Neural cell (in vitro differentiated cells): Measurements from ENCODE around the gene NSG1.

Experiments
- EZH2 ChIP-seq: fragments of 200-600, 300-800 bp; shearing (Covaris generic), sonication (generic); IDR thresholded peaks from 2 replicates; pipeline ENCODE4 v1.6.1; 2014; ENCODE audit warnings: antibody characterized with exemption, low read length, borderline replicate concordance, mild to moderate bottlenecking; ENCODE audit not compliant: insufficient read depth, poor library complexity, severe bottlenecking
- POLR2AphosphoS5 ChIP-seq: IDR thresholded peaks from 2 replicates; pipeline ENCODE4 v1.6.1; 2012
- SMC3 ChIP-seq: fragments of 450-650 bp; conservative IDR thresholded peaks from 2 replicates; pipeline ENCODE4 v1.6.1; 2014; ENCODE audit warnings: antibody characterized with exemption, mild to moderate bottlenecking, moderate library complexity; ENCODE audit not compliant: poor library complexity
- TAF1 ChIP-seq: IDR thresholded peaks from 2 replicates; pipeline ENCODE4 v1.6.1; 2012; ENCODE audit warnings: low read depth
- TF ChIP-seq, protein P1 (sequence below): fragments of 450-650 bp; IDR thresholded peaks from 2 replicates; pipeline ENCODE4 v1.5.1; 2014; ENCODE audit warnings: antibody characterized with exemption, mild to moderate bottlenecking, moderate library complexity; ENCODE audit not compliant: poor library complexity, severe bottlenecking

GRCh38 chr4:4394644-4395043 lies 7.7 kb downstream of the NSG1 start:
- TF ChIP-seq EZH2 = no peak
- no peak for TF ChIP-seq TAF1
- TF ChIP-seq, protein P1, sequence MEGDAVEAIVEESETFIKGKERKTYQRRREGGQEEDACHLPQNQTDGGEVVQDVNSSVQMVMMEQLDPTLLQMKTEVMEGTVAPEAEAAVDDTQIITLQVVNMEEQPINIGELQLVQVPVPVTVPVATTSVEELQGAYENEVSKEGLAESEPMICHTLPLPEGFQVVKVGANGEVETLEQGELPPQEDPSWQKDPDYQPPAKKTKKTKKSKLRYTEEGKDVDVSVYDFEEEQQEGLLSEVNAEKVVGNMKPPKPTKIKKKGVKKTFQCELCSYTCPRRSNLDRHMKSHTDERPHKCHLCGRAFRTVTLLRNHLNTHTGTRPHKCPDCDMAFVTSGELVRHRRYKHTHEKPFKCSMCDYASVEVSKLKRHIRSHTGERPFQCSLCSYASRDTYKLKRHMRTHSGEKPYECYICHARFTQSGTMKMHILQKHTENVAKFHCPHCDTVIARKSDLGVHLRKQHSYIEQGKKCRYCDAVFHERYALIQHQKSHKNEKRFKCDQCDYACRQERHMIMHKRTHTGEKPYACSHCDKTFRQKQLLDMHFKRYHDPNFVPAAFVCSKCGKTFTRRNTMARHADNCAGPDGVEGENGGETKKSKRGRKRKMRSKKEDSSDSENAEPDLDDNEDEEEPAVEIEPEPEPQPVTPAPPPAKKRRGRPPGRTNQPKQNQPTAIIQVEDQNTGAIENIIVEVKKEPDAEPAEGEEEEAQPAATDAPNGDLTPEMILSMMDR = no peak
- TF ChIP-seq POLR2AphosphoS5 = no peak
- no peak for TF ChIP-seq SMC3
